Erythroblast (primary cell): ENCODE results near the gene CATSPERD.
A peak's percentile ranks its signal among the peaks of the same experiment; 100 is the strongest.

Source experiments
- DNase-seq, 2 experiments: peaks; one replicate each; lab custom pipeline; 2025; lab: John Stamatoyannopoulos, UW
- GATA1 ChIP-seq: IDR thresholded peaks from 2 replicates; pipeline ENCODE4 v1.6.1; 2011; ENCODE audit warnings: low read depth, mild to moderate bottlenecking, control low read depth, low read length, moderate library complexity
- POLR2A ChIP-seq: IDR thresholded peaks from 2 replicates; pipeline ENCODE4 v1.6.1; 2011; ENCODE audit warnings: mild to moderate bottlenecking, low read length

The CATSPERD gene

DNA sequence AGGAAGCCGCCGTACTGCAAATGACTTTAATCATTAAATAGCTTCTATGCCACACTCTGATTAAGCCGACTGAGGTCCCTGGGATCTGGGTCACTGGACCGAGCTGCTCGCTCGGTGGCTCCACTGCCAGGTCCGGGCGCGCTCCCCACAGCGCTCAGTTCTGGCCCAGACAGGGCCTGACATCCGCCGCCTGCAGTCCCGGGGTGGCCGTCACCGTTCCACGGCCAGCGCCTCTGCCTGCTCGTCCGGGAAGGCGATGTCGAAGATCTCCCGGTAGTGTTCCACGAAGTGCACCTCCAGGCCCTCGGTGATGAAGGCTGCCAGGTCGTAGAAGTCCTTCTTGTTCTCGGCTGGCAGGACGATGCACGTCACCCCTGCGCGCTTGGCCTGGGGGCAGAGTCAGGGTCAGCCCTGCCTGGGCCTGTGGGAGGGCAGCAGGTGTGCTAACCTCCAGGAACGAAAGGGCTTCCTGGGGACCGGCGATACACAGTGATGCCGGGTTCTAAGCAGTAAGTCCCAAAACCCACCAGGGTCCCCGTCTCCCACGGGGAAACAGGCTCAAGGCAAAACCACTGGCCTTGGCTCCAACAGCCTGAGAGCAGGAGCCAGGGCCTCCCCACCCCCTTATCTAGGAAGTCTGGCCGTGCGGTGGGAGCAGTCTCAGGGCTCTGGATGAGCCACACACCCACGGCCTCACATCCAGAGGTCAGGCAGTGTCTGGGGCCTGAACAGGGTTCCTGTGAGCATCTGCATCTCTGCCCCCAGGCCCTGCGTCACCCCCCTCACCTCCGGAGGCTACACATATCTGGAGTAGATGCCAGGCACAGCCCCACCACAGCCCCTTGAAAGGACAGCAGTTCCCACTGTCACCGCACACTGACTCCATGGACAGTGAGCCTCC lies 28.4 kb upstream of the CATSPERD start:
- DNase-seq = peak in 1 of 2 experiments; percentile 57
- TF ChIP-seq GATA1 = no peak
- no peak for TF ChIP-seq POLR2A

DNA sequence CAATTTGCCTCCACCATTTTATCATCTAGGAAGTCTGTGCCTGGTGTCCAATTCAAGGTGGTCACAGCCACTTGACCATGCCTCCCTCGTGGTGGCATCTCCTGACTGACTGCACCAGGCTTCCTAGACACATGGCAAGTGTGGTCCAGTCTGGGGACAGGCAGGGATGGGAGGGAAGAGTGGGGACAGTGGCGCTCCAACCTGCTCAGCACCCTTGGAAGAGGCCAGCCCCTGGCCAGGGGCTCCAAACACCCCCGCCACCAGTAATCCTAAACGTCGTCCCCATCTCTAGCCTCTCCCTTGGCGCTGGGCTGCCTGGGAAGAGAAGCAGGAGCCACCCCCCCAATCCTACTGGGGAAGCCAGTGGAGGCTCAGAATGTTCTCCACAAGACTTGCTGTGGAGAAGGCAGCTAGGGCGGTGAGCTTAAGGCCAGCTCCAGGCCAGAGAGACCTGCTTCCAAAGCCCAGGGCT lies 27.7 kb upstream of the CATSPERD start:
- TF ChIP-seq POLR2A (no peak), GATA1 (no peak)
- DNase-seq = no peak

DNA sequence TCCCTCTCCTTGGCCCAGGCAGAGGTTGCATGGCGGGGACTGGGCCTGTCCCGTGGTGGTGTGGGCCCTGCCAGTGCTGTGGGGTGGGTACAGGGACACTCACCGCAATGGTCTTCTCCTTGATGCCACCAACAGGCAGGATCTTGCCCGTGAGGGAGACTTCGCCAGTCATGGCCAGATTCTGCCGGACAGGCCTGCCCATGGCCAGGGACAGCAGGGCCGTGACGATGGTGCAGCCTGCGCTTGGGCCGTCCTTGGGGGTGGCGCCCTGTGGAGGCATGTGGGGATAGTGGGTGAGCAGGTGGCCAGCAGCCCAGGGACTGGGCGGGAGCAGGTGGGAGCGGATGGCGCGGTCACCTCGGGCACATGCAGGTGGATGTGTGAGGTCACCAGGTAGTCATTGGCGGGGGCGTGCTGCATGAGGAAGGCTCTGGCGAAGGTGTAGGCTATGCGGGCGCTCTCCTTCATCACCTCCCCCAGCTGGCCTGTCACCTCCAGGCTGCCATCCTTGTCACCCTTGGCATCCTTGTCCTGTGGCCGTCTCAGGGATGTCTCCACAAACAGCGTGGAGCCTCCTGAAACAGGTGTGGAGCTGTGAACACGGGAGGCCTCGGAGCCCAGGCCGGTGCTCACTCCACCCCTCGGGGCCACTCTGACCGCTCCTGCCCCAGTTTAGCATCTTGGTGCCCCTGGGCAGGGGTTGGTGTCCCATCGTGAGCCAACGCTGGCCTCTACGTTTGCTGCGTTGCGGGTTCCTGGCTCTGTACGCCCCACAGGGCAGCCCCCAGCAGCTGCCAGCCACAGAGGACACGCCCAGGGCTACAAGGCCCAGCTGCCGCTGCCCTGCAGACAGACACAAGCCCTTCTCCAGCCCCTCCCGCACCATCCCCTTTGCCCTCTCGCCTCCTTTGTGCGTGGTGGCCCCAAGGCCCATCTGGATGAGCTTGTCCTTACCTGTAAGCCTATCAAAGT lies 27.0 kb upstream of the CATSPERD start:
- TF ChIP-seq GATA1 = no peak
- TF ChIP-seq POLR2A = no peak
- no peak for DNase-seq

DNA sequence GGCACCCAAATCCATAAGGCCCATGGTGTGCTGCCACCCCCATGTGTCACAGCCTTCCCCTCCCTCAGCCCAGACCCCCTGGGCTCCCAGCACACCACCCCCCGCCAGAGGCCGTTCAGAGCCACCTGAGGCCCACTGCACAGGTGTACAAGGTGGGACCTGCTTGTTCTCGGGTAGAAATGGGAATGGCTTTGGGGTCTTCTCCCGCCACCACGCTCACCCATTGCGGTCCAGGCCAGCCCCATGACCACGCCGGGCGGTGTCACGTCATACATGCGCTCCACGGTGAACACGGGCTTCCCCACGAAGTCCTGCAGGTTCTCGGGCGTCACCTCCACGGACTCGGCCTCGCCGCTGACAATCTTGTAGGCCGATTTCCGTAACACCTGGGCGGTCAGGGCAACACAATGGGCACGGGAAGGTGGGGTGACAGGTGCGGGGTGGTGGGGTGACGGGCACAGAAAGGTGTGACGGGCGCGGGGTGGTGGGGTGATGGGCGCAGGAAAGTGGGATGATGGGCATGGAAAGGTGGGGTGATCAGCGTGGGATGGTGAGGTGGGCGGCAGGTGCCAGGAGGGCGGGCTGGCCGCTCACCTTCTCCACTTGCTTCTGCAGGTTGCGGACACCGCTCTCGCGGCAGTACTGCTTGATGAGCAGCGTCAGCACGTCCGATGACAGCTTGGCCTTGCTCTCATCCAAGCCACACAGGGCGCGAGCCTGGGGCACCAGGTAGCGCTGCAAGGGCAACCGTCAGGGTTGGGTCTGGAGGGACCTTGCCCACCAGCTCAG lies 26.1 kb upstream of the CATSPERD start:
- TF ChIP-seq POLR2A (no peak), GATA1 (no peak)
- no peak for DNase-seq

DNA sequence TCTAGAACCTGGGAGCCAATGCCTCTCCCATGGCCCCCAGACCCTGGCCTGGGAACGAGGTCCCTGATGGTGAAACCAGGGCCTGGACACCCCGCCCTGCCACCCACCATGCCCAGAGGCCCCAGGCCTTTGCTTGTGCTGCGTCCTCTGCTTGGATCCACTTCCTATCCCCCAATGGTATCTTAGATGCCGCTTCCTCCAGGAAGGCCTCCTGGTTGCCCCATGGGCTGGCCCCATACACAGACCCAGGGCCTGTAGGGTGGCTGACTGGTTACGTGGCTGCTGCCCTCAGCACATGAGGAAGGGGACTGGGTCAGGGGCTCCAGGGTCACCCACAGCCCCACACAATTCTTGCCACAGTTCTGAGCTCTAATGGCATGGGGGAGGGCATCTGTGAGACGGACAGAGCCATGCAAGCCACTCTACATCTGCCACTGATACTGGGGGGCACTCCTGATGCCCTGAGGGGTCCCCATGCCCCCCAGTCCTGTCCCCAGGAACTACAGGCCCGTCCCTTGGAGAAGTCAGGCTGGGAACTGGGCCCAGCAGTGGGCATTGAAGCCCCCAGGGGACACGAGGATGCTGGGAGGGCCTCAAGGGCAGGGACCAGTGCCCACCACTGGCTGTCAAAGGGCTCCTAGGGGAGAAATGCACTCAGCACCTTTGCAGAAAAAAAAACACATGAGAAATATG lies 25.3 kb upstream of the CATSPERD start:
- no peak for DNase-seq
- no peak for TF ChIP-seq POLR2A
- no peak for TF ChIP-seq GATA1

DNA sequence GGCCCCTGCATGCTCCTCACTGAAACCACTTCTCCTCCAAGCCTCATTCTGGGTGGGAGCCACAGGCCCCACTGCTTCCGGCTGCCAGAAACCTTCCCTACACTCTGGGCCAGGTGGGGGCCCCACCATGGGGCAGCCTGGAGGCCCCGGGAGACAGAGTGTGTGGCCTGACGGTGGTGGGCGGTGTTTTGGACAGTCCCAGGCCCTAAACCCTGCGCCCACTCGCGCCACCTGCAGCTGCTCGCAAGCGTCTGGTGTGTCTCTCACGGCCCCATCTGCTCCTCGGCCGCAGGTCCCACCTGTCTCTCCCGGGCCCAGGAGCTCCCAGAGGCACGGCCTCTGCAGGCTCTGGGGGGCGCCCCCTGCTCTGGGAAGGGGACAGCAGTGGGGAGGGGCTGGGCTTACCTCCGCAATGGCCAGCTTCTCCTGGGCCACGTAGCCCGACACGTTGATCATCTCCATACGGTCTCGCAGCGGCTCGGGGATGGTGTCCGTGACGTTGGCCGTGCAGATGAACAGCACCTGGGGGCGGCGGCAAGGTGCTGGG lies 24.7 kb upstream of the CATSPERD start:
- no peak for TF ChIP-seq GATA1
- no peak for TF ChIP-seq POLR2A
- no peak for DNase-seq

DNA sequence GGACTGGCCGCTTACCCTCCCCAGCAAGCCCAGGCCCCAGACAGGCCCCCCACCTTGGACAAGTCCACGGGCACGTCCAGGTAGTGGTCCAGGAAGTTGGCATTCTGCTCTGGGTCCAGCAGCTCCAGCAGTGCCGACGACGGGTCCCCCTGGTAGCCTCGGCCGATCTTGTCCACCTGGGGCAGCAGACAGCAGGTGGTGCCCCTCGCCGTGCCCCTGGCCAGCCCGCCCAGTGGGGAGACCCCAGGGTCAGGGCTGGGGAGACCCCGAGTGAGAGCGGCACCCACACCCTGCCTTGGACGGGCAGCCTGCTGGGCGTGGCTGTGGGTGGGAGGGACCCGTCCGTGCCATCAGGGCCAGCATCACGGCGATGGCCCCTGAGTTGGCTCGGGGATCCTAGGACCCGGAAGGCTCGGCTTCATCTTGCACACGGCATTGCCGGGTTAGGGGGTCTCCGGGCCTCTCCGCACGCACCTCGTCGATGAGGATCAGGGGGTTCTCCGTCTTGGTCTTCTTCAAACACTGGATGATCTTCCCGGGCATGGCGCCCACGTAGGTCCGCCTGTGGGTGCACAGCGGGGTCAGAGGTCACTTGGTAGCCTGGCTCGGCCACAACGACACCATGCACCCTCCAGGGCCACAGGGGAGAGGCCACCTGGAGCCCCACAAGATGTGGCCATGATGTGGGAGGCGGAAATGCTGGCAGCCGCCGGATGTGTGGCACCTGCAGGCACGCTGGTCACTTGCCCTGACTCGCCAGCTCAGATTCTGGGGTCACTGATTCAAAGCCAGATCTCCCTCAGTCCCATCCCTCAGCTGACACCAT lies 24.0 kb upstream of the CATSPERD start:
- TF ChIP-seq POLR2A = no peak
- no peak for TF ChIP-seq GATA1

DNA sequence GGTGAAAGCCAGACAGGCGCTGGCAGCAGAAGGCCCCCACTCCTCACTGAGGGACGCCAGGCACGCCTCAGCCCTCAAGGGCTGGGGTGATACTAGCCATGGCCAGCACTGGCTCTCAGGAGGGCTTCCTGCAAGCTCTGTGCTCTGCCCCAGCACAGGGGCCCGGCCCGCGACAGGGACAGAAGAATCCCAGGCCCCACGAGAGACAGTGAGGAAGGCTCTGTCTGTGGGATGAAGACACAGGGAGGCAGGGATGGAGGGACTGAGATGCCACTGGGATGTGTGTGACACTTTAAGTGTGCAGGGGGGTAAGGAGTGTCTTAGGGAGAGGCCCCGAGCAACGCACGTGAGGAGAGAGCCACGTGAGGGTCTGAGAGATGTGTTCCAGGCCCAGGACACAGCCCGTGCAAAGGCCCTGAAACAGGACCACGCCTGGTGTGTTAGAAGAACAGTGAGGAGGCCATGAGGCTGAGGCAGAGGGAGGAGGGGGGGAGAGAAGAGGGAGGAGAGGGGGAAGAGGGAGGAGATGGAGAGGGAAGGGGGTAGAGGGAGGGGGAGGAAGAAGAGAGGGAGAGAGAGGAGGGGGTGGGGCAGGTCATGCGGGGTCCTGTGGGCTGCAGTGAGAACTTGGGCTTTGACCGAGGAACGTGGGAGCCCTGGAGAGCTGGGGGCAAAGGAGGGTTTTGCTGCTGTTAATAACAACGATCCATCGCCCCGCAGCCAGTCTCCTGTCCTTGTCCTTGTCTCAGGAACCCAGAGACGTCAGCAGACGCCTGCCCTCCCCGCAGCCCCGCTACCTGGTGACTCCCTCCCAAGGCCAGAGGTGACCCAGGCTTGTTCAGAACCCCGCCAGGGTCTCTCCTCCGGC lies 23.2 kb upstream of the CATSPERD start:
- no peak for TF ChIP-seq GATA1
- no peak for DNase-seq

More for the DNA sequence above, 24.0 kb upstream of the CATSPERD start:
- no peak for DNase-seq

DNA sequence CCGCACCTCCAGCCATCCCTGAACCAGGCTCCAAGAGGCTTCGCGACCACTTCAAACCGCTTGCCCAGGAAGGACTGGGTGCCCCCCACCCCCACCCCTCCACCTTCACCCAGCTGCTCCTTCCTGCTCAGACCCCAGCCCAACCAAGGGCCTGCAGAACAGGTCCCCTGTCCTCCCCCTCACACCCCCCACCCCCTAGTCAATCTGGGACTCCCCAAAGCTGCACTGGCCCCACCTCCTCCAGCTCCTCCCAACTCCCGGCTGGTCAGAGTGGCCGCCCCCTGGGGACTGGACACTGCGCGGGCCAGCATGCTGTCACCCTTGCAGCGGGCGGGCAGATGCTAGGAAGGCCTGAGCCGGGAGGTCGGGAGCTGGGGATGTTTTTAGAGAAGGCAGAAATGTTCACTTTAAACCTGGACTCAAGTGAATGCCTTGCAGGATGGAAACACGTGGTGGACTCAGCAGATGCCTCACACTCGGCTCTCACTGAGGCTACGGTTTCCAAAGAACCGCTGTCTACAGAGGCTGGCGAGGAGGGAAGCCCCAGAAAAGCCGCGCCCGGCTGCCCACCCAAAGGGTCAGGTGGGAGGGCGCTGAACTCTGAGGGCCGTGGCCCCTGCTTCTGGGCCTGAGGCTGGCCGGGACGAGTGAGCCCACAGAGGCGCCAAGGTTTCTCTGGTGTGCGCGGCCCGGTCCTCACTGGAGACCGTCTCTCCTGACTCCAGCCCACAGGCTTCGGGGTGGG lies 22.4 kb upstream of the CATSPERD start:
- DNase-seq = no peak
- TF ChIP-seq GATA1 = no peak
- TF ChIP-seq POLR2A = no peak
